Measurements from ENCODE around the gene ZNF79. TPM values are rescaled to one million over a fixed set of nuclear protein-coding genes. Genes with fewer than 3 reads are reported as not detected.
A peak's percentile ranks its signal among the peaks of the same experiment; 100 is the strongest.

Gene ZNF79
- total and polyA plus RNA-seq, 2 of the 4 experiments (the other 2 are of a cell fraction), result 5.6 to 15.4 TPM

- POLR2A ChIA-PET (ENCODE audit: unreplicated experiment), result no interaction called here
- no TSS peak for BruUV-seq (replicated peaks)
- Histone ChIP-seq H3K14ac (replicated peaks; ENCODE audit: low read depth, low read length) (no peak overlapping the region), H3K9me3 (ENCODE audit: control insufficient read depth, insufficient read depth, low read length) (no peaks in the 10 kb centered on the region), H2BK5ac (ENCODE audit: low read depth, low read length, poor library complexity, severe bottlenecking) (no peak overlapping the region), H3K4me2 (ENCODE audit: low read depth, low read length) (no peak overlapping the region), H3K9me1 (ENCODE audit: insufficient read depth, low read length) (peaks cover 3% of the 10 kb centered on the region; the same call in 1 of the 2 replicates), H3K79me1 (ENCODE audit: low read depth in 1 of 2, low read length in 2 of 2) (peaks cover 2 to 15% of the 10 kb centered on the region in 2 experiments; a peak in 1 of 4 replicates), H4K20me1 (ENCODE audit: insufficient read depth, low read length) (no peaks in the 10 kb centered on the region; the same call in 1 of the 2 replicates), H3K36me3 (ENCODE audit: control insufficient read depth, insufficient read depth, low read length) (peaks cover 44% of the 10 kb centered on the region), H2AK5ac (ENCODE audit: low read depth, low read length) (no peak overlapping the region), H3K23ac (ENCODE audit: low read depth, low read length) (no peak overlapping the region), H3K9ac (ENCODE audit: low read depth, low read length) (no peak overlapping the region), H2BK15ac (ENCODE audit: low read depth, low read length) (no peak overlapping the region), H3K27ac (ENCODE audit: insufficient read depth, low read length) (no peak overlapping the region), H3K18ac (ENCODE audit: low read depth, low read length) (no peak overlapping the region), H2AFZ (replicated peaks; ENCODE audit: low read length, poor library complexity) (no peak overlapping the region), H3K4me1 (ENCODE audit: control insufficient read depth, insufficient read depth, low read length) (peaks cover 8% of the 10 kb centered on the region; the same call in 1 of the 2 replicates), H3K56ac (ENCODE audit: extremely low read depth, insufficient read depth, low read length) (no peak overlapping the region), H2BK120ac (ENCODE audit: low read depth, low read length) (no peak overlapping the region), H3K27me3 (ENCODE audit: control insufficient read depth, insufficient read depth, low read length) (no peaks in the 10 kb centered on the region), H4K91ac (ENCODE audit: insufficient read depth, low read depth, low read length) (no peak overlapping the region), H4K8ac (ENCODE audit: low read depth in 2 of 2, low read length in 2 of 2) (no peak overlapping the region), H2BK20ac (ENCODE audit: low read depth, low read length) (no peak overlapping the region), H4K5ac (ENCODE audit: low read depth, low read length) (no peak overlapping the region), H3K4ac (ENCODE audit: low read depth, low read length) (no peak overlapping the region), H2AK9ac (replicated peaks; ENCODE audit: low read depth, low read length, poor library complexity) (no peak overlapping the region), H3K4me3 (ENCODE audit: insufficient read depth, low read depth, low read length) (no peak overlapping the region)
- ATAC-seq (ENCODE audit: low read depth), result no peak
- TF ChIP-seq, protein P1, sequence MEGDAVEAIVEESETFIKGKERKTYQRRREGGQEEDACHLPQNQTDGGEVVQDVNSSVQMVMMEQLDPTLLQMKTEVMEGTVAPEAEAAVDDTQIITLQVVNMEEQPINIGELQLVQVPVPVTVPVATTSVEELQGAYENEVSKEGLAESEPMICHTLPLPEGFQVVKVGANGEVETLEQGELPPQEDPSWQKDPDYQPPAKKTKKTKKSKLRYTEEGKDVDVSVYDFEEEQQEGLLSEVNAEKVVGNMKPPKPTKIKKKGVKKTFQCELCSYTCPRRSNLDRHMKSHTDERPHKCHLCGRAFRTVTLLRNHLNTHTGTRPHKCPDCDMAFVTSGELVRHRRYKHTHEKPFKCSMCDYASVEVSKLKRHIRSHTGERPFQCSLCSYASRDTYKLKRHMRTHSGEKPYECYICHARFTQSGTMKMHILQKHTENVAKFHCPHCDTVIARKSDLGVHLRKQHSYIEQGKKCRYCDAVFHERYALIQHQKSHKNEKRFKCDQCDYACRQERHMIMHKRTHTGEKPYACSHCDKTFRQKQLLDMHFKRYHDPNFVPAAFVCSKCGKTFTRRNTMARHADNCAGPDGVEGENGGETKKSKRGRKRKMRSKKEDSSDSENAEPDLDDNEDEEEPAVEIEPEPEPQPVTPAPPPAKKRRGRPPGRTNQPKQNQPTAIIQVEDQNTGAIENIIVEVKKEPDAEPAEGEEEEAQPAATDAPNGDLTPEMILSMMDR (conservative IDR thresholded peaks at IDR 0.05; ENCODE audit: low read depth, low read length), result 0 out of 2 replicates have a peak, but pooled peaks have one; percentile 9
- TF ChIP-seq CHD1 (IDR thresholded peaks at IDR 0.05; ENCODE audit: low read depth, low read length), result no peak
- dilution Hi-C loops (cut with HindIII; ENCODE audit: low sequenced_read_pairs, unreplicated experiment), result no loop called here
- intact Hi-C loops (cut with micrococcal nuclease), result no loop called here
- no peak for DNase-seq
- in situ Hi-C loops (cut with MboI; ENCODE audit: low sequenced_read_pairs), result no loop called here
- WGBS, 2 experiments (ENCODE audit: extremely low coverage in 2 of 2, insufficient read length in 1 of 2), result 81% methylated on average over 6 of the region's 22 CpGs; no CpG with 5 or more reads in 1 of the 2 experiments
- CTCF ChIA-PET, result no interaction called here
These were observed 65.4 kb downstream of the ZNF79 start for GRCh38 chr9:127489471-127490115.

Measured in IMR-90 (cell line).